ENCODE data around the gene MRPS25. TPM values are rescaled to one million over a fixed set of nuclear protein-coding genes. Genes with fewer than 3 reads are reported as not detected.

Gene MRPS25
- total RNA-seq, 6 experiments from 2014 or later, result 31.4 to 45.2 (median 33.4) TPM

DNA sequence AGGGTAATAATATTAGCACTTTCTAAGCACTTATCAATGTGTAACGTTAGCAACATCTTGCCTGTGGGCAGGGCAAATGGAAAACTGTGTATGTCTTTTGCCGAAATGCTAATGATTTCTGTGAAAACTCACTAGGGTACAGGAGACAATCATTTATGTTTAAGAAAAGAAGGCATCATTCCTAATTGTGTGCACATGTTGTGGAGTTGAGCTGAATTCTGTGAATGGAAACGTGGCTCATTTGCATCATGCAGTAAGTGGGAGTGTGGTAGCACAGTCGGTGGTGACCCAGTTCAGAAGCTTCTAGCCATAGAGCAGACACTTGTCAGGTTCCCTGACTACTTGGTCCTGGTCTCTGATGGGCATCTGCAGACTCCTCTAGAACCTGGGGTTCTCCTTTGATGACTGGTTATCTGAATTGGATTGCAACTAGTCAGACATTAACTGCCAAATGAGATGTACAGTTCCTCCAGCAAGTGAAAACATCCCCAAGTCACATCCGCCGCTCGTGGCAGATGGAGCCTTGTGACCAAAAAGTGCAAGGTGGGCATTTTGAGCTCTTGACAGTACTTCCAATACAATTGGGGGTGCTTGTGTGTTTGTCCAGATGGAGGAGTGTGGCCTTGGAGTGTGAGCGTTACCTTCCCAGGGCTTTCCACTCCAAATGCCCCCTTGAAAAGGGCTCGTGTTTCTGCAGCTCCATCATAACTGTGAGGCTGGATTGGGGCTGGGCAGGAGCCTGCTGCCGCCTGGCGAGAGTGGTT, 21.5 kb downstream of the MRPS25 start:
- no peak for DNase-seq
- no peaks in the 10 kb centered on the region for H3K9me3 Mint-ChIP-seq
- peaks cover 2% of the 10 kb centered on the region; the same call in 1 of the 2 replicates for H3K27me3 Mint-ChIP-seq (ENCODE audit: insufficient read depth)
- TF ChIP-seq CTCF (IDR thresholded peaks at IDR 0.05), result no peak
- H3K36me3 Mint-ChIP-seq (ENCODE audit: low read depth), result peaks cover 26% of the 10 kb centered on the region
- peaks cover 30% of the 10 kb centered on the region for H3K4me1 Mint-ChIP-seq (ENCODE audit: low read depth)
- H3K27ac Mint-ChIP-seq, result peak overlapping the region; percentile 24; the same call in 1 of the 2 replicates
- H3K4me3 Mint-ChIP-seq, result no peak overlapping the region

GRCh38 chr3:15042936-15043335, 22.2 kb downstream of the MRPS25 start:
- Mint-ChIP-seq H3K27me3 (ENCODE audit: insufficient read depth) (peaks cover 2% of the 10 kb centered on the region), H3K27ac (peak overlapping the region; percentile 27), H3K4me3 (no peak overlapping the region; the same call in 1 of the 2 replicates), H3K36me3 (ENCODE audit: low read depth) (peaks cover 26% of the 10 kb centered on the region), H3K9me3 (no peaks in the 10 kb centered on the region), H3K4me1 (ENCODE audit: low read depth) (peaks cover 30% of the 10 kb centered on the region)
- TF ChIP-seq CTCF (IDR thresholded peaks at IDR 0.05), result no peak
- DNase-seq, result no peak

GRCh38 chr3:15041950-15042349, 23.2 kb downstream of the MRPS25 start:
- Mint-ChIP-seq H3K4me1 (ENCODE audit: low read depth) (peaks cover 30% of the 10 kb centered on the region), H3K27me3 (ENCODE audit: insufficient read depth) (peaks cover 2% of the 10 kb centered on the region), H3K4me3 (no peak overlapping the region), H3K27ac (no peak overlapping the region; the same call in 1 of the 2 replicates), H3K36me3 (ENCODE audit: low read depth) (peaks cover 26% of the 10 kb centered on the region), H3K9me3 (no peaks in the 10 kb centered on the region)
- DNase-seq, result no peak
- TF ChIP-seq CTCF (IDR thresholded peaks at IDR 0.05), result no peak

DNA sequence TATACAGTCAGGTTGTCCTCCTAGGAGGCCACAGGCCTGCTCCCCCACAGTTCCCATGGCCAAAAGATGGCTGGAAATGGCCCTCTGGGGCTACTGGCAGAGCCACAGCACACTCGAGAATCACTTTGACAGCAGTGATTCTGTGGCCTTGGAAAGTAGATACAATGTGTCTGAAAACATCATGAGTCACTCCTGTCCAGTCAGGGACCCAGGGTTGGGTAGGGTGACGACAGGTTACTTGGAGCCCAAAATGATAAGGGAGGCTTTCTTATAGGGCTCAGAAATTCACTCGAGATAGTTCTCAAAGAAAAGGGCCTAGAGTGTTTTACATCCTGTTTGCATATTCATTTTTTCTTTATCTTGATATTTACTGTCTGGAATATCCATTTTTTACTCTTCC, 24.3 kb downstream of the MRPS25 start:
- peaks cover 30% of the 10 kb centered on the region for H3K4me1 Mint-ChIP-seq (ENCODE audit: low read depth)
- no peak overlapping the region for H3K4me3 Mint-ChIP-seq
- no peaks in the 10 kb centered on the region for H3K9me3 Mint-ChIP-seq
- no peak for TF ChIP-seq CTCF (IDR thresholded peaks at IDR 0.05)
- H3K36me3 Mint-ChIP-seq (ENCODE audit: low read depth), result peaks cover 26% of the 10 kb centered on the region
- no peak for DNase-seq
- H3K27ac Mint-ChIP-seq, result peak overlapping the region; percentile 20; the same call in 1 of the 2 replicates
- no peaks in the 10 kb centered on the region; the same call in 1 of the 2 replicates for H3K27me3 Mint-ChIP-seq (ENCODE audit: insufficient read depth)

GRCh38 chr3:15038306-15038705, 26.8 kb downstream of the MRPS25 start:
- no peak for DNase-seq
- H3K36me3 Mint-ChIP-seq (ENCODE audit: low read depth), result peaks cover 15% of the 10 kb centered on the region
- no peak overlapping the region for H3K4me3 Mint-ChIP-seq
- no peak overlapping the region for H3K27ac Mint-ChIP-seq
- peaks cover 26% of the 10 kb centered on the region for H3K4me1 Mint-ChIP-seq (ENCODE audit: low read depth)
- no peaks in the 10 kb centered on the region; the same call in 1 of the 2 replicates for H3K27me3 Mint-ChIP-seq (ENCODE audit: insufficient read depth)
- no peak for TF ChIP-seq CTCF (IDR thresholded peaks at IDR 0.05)
- H3K9me3 Mint-ChIP-seq, result no peaks in the 10 kb centered on the region
